Upper lobe of left lung (tissue), 4 donors: ENCODE measurements around the gene MICA.
"Not testable (repeated sequence)": the region's sequence is repeated elsewhere in the genome, so short reads cannot be mapped to it uniquely, and the experiment has no call there.

Source experiments
- EP300 ChIP-seq, 4 donors: sonication (generic); formaldehyde crosslinking; IDR thresholded peaks; one replicate each; pipeline ENCODE4 v1.5.1; 2017; ENCODE audit warnings: antibody characterized with exemption in 4 of 4, control low read depth in 2 of 4
- POLR2A ChIP-seq, 4 donors: fragments of 450-650 bp; IDR thresholded peaks; one replicate each; pipeline ENCODE4 v1.5.1; 2016 to 2017; ENCODE audit warnings: antibody characterized with exemption in 4 of 4, mild to moderate bottlenecking in 2 of 4
- POLR2AphosphoS5 ChIP-seq, 2 donors: sonication (generic); formaldehyde crosslinking; IDR thresholded peaks; one replicate each; pipeline ENCODE4 v1.5.1; 2017; ENCODE audit warnings: antibody characterized with exemption in 2 of 2
- TF ChIP-seq, protein P1 (sequence below), 6 experiments: fragments of 450-650 bp in 4 of 6; fragments of 200-600 bp in 2 of 6; sonication (generic) in 2 of 6; IDR thresholded peaks; one replicate each; pipeline ENCODE4 v1.5.1; 2016 to 2019; ENCODE audit warnings: antibody characterized with exemption in 6 of 6

- TF ChIP-seq, protein P1, sequence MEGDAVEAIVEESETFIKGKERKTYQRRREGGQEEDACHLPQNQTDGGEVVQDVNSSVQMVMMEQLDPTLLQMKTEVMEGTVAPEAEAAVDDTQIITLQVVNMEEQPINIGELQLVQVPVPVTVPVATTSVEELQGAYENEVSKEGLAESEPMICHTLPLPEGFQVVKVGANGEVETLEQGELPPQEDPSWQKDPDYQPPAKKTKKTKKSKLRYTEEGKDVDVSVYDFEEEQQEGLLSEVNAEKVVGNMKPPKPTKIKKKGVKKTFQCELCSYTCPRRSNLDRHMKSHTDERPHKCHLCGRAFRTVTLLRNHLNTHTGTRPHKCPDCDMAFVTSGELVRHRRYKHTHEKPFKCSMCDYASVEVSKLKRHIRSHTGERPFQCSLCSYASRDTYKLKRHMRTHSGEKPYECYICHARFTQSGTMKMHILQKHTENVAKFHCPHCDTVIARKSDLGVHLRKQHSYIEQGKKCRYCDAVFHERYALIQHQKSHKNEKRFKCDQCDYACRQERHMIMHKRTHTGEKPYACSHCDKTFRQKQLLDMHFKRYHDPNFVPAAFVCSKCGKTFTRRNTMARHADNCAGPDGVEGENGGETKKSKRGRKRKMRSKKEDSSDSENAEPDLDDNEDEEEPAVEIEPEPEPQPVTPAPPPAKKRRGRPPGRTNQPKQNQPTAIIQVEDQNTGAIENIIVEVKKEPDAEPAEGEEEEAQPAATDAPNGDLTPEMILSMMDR (IDR thresholded peaks at IDR 0.05), result not testable (repeated sequence)
- TF ChIP-seq POLR2AphosphoS5, EP300, POLR2A (IDR thresholded peaks at IDR 0.05): not testable (repeated sequence)
These were observed 56.5 kb downstream of the MICA start for GRCh38 chr6:31459864-31460263.
